Thoracic aorta (tissue), 2 donors: Measurements from ENCODE around the gene KCNMB2. TPM values are rescaled to one million over a fixed set of nuclear protein-coding genes. Genes with fewer than 3 reads are reported as not detected.

Experiments
- ATAC-seq: fragments of 150-250 bp; one replicate; pipeline ENCODE4 v1.8.0; 2017; ENCODE audit warnings: low read depth; ENCODE audit not compliant: insufficient number of reproducible peaks, low FRiP score
- DNase-seq: peaks from one replicate; pipeline ENCODE4 v3.0.0-alpha.2; 2020; ENCODE audit warnings: low spot score
- H3K27ac ChIP-seq, 2 donors: fragments of 200-600 bp; sonication (generic); 1 replicate in 1 of 2; 2 replicates in 1 of 2; pipeline ENCODE4 v1.5.1; 2016; ENCODE audit warnings: mild to moderate bottlenecking in 2 of 2, moderate library complexity in 2 of 2
- H3K27me3 ChIP-seq: fragments of 200-600 bp; sonication (generic); replicated peaks from 2 replicates; pipeline ENCODE4 v1.6.0; 2016; ENCODE audit warnings: mild to moderate bottlenecking; ENCODE audit not compliant: insufficient read depth
- H3K36me3 ChIP-seq: fragments of 200-600 bp; sonication (generic); one replicate; pipeline ENCODE4 v1.5.1; 2016
- H3K4me1 ChIP-seq, 2 donors: fragments of 200-600 bp; sonication (generic); 1 replicate in 1 of 2; 2 replicates in 1 of 2; pipeline versions ENCODE4 v1.5.1 to v1.6.0; 2016; ENCODE audit warnings: low read depth in 2 of 2, mild to moderate bottlenecking in 1 of 2; ENCODE audit not compliant: control insufficient read depth in 1 of 2
- H3K4me3 ChIP-seq: fragments of 200-600 bp; sonication (generic); 2 replicates; pipeline ENCODE4 v1.5.1; 2016; ENCODE audit warnings: mild to moderate bottlenecking
- H3K9me3 ChIP-seq: fragments of 200-600 bp; sonication (generic); 2 replicates; pipeline ENCODE4 v1.5.1; 2016
- total RNA-seq, 2 donors: library from RNA; depleted of rRNA; stranded (reverse); fragments of >200 nt; gene quantifications; one replicate each; pipeline versions ENCODE4 v1.1.0 to v1.2.3, GENCODE V29; 2016
- TF ChIP-seq, protein P1 (sequence below): fragments of 200-600 bp; sonication (generic); IDR thresholded peaks from one replicate; pipeline ENCODE4 v1.5.1; 2019; ENCODE audit warnings: antibody characterized with exemption

KCNMB2 gene
- total RNA-seq, 2 donors from 2014 or later: not detected

DNA sequence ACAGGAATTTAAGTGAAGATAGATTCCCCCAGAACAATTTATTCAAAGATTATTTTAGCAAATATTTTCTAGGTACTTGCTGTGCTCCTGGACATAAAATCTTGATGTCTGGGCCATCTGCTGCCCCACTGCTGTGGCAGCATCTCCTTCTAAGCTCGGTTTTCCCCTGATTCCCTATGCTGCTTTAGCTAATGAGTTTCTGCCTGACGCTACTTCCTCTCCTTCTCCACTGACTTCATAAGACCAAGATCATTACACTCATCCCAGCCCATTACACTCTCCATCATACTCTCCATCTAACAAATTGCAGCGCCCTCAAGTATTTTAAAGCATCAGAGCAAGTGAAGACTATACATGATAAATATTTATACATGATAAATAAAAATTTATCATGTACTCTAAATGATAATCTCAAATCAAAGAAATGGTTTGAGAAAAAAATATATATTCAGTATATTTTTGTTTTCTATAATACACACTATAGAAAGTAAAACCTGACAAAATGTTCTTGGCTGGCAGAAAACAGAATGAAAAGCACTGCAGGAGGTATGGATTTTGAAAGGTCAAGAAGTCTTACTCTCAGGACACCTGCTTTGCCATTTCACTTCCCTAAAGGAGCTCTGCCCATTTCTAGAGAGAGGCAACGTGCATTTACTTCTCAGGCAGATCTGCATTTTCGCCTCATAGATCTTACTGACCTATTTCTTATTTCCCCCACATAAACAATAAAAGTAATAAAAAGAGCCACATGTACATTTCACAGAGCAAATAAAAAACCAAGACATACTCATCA lies 232.0 kb downstream of the KCNMB2 start:
- H3K27ac ChIP-seq: no peak overlapping the region
- no peaks in the 10 kb centered on the region for H3K36me3 ChIP-seq
- ATAC-seq (no peak), DNase-seq (no peak)
- no peaks in the 10 kb centered on the region for H3K27me3 ChIP-seq
- H3K4me3 ChIP-seq: no peak overlapping the region
- no peaks in the 10 kb centered on the region for H3K4me1 ChIP-seq
- no peaks in the 10 kb centered on the region for H3K9me3 ChIP-seq
- TF ChIP-seq, protein P1, sequence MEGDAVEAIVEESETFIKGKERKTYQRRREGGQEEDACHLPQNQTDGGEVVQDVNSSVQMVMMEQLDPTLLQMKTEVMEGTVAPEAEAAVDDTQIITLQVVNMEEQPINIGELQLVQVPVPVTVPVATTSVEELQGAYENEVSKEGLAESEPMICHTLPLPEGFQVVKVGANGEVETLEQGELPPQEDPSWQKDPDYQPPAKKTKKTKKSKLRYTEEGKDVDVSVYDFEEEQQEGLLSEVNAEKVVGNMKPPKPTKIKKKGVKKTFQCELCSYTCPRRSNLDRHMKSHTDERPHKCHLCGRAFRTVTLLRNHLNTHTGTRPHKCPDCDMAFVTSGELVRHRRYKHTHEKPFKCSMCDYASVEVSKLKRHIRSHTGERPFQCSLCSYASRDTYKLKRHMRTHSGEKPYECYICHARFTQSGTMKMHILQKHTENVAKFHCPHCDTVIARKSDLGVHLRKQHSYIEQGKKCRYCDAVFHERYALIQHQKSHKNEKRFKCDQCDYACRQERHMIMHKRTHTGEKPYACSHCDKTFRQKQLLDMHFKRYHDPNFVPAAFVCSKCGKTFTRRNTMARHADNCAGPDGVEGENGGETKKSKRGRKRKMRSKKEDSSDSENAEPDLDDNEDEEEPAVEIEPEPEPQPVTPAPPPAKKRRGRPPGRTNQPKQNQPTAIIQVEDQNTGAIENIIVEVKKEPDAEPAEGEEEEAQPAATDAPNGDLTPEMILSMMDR: no peak

DNA sequence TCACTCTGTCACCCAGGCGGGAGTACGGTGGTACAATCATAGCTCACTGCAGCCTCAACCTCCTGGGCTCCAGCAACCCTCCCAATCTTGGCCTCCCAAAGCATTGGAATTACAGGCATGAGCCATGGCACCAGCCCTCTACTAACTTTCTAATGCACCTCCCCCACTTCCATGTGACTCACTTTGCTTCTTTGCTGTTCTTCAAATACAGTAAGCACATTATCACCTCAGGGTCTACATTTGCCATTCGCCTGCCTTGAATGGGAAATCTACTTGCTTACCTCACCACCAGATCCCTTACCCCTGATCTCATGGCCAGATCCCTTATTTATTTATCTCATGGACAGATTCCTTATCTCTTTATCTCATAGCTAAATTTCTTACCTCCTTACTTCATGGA lies 235.3 kb downstream of the KCNMB2 start:
- no peak for ATAC-seq
- Histone ChIP-seq H3K4me1 (no peaks in the 10 kb centered on the region), H3K27me3 (no peaks in the 10 kb centered on the region), H3K27ac (no peak overlapping the region), H3K4me3 (no peak overlapping the region), H3K9me3 (no peaks in the 10 kb centered on the region), H3K36me3 (no peaks in the 10 kb centered on the region)
- TF ChIP-seq, protein P1: no peak
- no peak for DNase-seq

DNA sequence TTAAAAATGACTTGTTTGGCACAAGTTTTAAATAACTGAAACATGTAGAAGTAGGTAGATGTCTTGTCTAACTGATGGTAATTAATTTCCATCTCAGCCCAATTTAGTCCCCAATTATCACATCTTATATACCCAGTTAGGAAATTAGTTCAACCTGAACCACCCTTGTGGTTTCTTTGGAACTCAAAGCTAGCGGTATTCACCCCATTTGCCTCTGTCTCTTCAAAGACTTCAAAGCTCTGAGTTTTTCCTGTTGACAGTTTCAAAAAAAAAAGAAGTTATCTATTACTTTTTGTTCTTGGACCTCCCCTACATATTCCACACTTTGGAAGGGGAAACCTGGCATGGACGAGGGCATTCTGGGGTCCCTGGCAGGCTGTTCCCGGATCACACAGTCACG lies 236.5 kb downstream of the KCNMB2 start:
- DNase-seq: no peak
- no peak for ATAC-seq

DNA sequence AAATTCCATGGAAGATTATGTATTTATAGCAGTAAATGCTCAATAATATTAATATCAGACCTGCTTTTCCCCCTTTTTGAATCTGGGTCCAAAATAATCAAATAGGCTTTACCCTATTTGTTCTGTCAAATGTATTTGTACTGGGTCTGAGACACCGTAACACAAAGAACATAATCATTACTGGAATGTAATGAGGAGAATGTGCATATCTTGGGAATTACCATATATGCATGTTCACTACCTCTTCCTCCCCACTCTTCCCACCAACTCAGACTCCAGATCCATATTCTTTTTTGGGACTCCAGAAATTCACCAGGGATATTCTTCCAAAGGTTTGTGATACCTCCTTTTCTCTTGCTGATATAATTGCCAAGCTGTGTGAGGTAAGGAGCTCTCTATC lies 237.1 kb downstream of the KCNMB2 start:
- ATAC-seq (no peak), DNase-seq (no peak)

More for the DNA sequence above, 236.5 kb downstream of the KCNMB2 start:
- Histone ChIP-seq H3K36me3 (no peaks in the 10 kb centered on the region), H3K4me1 (no peaks in the 10 kb centered on the region), H3K27ac (no peak overlapping the region), H3K4me3 (no peak overlapping the region), H3K9me3 (no peaks in the 10 kb centered on the region), H3K27me3 (no peaks in the 10 kb centered on the region)
- TF ChIP-seq, protein P1: no peak

DNA sequence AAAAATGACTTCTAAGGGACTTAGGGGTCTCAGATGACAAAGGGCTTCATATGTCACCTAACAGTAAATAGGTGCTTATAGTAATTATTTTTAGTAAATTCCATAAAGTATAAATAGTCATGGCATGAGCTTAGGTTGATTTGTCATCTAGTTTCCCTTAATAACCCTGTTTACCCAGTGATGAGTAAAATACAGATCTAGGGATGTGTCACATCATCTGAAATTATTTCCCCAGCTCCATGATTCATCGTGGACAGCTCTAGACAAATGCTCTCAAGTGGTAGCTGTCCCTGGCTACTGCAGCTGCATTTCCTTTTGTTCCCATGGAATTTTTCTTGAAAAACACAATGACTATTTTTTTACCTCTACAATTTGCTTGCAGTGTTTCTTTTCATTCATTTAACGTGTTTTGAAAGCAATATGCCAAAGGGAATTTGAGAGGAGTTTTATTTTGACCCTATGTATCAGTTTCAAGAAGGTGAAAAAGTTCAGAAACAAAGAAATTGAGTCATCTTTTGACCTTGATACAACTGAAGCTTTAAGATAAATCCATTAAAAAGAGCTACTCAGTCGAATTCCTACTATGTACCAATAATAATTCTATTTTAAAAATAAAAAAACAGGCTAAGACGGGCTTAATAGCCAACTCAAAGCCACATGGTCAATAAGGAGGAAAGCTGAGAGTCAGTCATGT lies 241.6 kb downstream of the KCNMB2 start:
- no peaks in the 10 kb centered on the region for H3K4me1 ChIP-seq
- ATAC-seq: no peak
- no peak overlapping the region for H3K4me3 ChIP-seq
- no peaks in the 10 kb centered on the region for H3K27me3 ChIP-seq
- TF ChIP-seq, protein P1: no peak
- no peaks in the 10 kb centered on the region for H3K36me3 ChIP-seq
- H3K27ac ChIP-seq: no peak overlapping the region
- DNase-seq: no peak
- H3K9me3 ChIP-seq: no peaks in the 10 kb centered on the region

More for the DNA sequence above, 237.1 kb downstream of the KCNMB2 start:
- no peak overlapping the region for H3K27ac ChIP-seq
- no peak overlapping the region for H3K4me3 ChIP-seq
- H3K4me1 ChIP-seq: no peaks in the 10 kb centered on the region
- TF ChIP-seq, protein P1: no peak
- H3K27me3 ChIP-seq: no peaks in the 10 kb centered on the region
- no peaks in the 10 kb centered on the region for H3K9me3 ChIP-seq
- H3K36me3 ChIP-seq: no peaks in the 10 kb centered on the region
